Heart right ventricle (tissue), 16 donors: ENCODE measurements around the gene MIOX. TPM values are rescaled to one million over a fixed set of nuclear protein-coding genes. Genes with fewer than 3 reads are reported as not detected.
A peak's percentile ranks its signal among the peaks of the same experiment; 100 is the strongest.

Source experiments
- ATAC-seq, 8 donors: fragments of 200-7000 bp; cut with Tn5 transposase; one replicate each; pipeline ENCODE4 v1.9.1; 2020; ENCODE audit warnings: mild to moderate bottlenecking in 8 of 8, moderate library complexity in 8 of 8, moderate number of reproducible peaks in 1 of 8
- DNase-seq, 2 donors: peaks; one replicate each; pipeline ENCODE4 v3.0.0-alpha.2; 2020
- H3K27ac ChIP-seq, 10 donors: fragments of 200-600 bp; sonication (generic) in 2 of 10; one replicate each; pipeline versions ENCODE4 v1.5.0 to v1.8.0; 2020 to 2022; ENCODE audit warnings: mild to moderate bottlenecking in 3 of 10
- H3K27me3 ChIP-seq, 7 donors: fragments of 200-600 bp; one replicate each; pipeline ENCODE4 v1.8.0; 2021 to 2022; ENCODE audit warnings: mild to moderate bottlenecking in 2 of 7
- H3K36me3 ChIP-seq, 9 donors: fragments of 200-600 bp; sonication (generic) in 1 of 9; one replicate each; pipeline versions ENCODE4 v1.5.0 to v1.8.0; 2020 to 2022; ENCODE audit warnings: mild to moderate bottlenecking in 2 of 9
- H3K4me1 ChIP-seq, 9 donors: fragments of 200-600 bp; sonication (generic) in 1 of 9; one replicate each; pipeline versions ENCODE4 v1.5.0 to v1.8.0; 2020 to 2022; ENCODE audit warnings: mild to moderate bottlenecking in 4 of 9
- H3K4me3 ChIP-seq, 10 donors: fragments of 200-600 bp; sonication (generic) in 2 of 10; one replicate each; pipeline versions ENCODE4 v1.5.0 to v1.8.0; 2020 to 2022; ENCODE audit warnings: mild to moderate bottlenecking in 7 of 10, moderate library complexity in 2 of 10
- H3K9me3 ChIP-seq, 11 donors: fragments of 200-600 bp in 10 of 11; sonication (generic) in 2 of 11; one replicate each; pipeline versions ENCODE4 v1.5.0 to v1.8.0; 2013 to 2022; ENCODE audit warnings: mild to moderate bottlenecking in 2 of 11, control low read depth in 1 of 11, moderate library complexity in 1 of 11
- WGBS, 2 donors: extraction: QIAGEN DNeasy Blood & Tissue Kit; methylation state at CpG; one replicate each; pipeline ENCODE4 v1.1.7; 2013; ENCODE audit warnings: inconsistent platforms in 1 of 2; 5-methylcytosine and 5-hydroxymethylcytosine counted together
- intact Hi-C, 10 donors: fragments of 100-400 bp; cut with DNase I; formaldehyde crosslinking; loops; one replicate each; pipeline versions ENCODE4 v1.11.1 to v1.14.2; 2022
- polyA plus RNA-seq, 2 donors: library from polyadenylated mRNA; stranded (reverse); fragments of 200-250 nt; gene quantifications; one replicate each; pipeline ENCODE4 v1.2.3, GENCODE V29; 2013
- total RNA-seq, 10 donors: library from RNA; stranded (reverse); fragmentation: NEBNext Ultra II Directional in 3 of 10; extraction: Animal tissue kit (Norgen Biotek cat#: 25700) in 3 of 10; gene quantifications; one replicate each; pipeline versions ENCODE4 v1.2.1 to v1.2.4, GENCODE V29; 2021 to 2023
- TF ChIP-seq, protein P1 (sequence below), 9 donors: fragments of 200-600 bp; sonication (generic) in 2 of 9; IDR thresholded peaks; one replicate each; pipeline versions ENCODE4 v1.5.0 to v1.8.0; 2021 to 2022; ENCODE audit warnings: antibody characterized with exemption in 9 of 9, mild to moderate bottlenecking in 5 of 9, moderate library complexity in 1 of 9
- donor health status: Arrhythmogenic right ventricular cardiomyopathy.
- donor health status: ischemic (EF 13 %, LVEDD 7.1; RV severe dilation, severe dysfunction).
- donor health status: healthy with polysubstance abuse.
- donor health status: DM: no; HTN: yes; CAD: no.
- donor health status: DM: no; HTN: no; CAD: no.
- donor health status: ischemic (EF 25% LVEDD 6.9; RV normal size, moderate dysfunction).
- donor health status: ischemic (EF 25% LVEDD 5.7; RV mildly dilated, moderate dysfunction).
- donor health status: healthy.
- donor health status: DM: yes; HTN: yes; CAD: no.
- donor health status: Ischemic cardiomyopathy.
- donor health status: ischemic (EF 35%, LVEDD 5.7; RV mildly dilated, moderate dysfunction).
- donor health status: nonischemic (EF 11% LVEDD 7.7; RV severe dilation, severe dysfunction).
- donor health status: DM: yes; HTN: yes; CAD: no.
- donor health status: PGD.
- donor health status: ischemic (EF 29% LVEDD 5.4; RV normal size, mild dysfunction).
- donor health status: nonischemic (EF 23%, LVEDD 6.1; RV moderate dilation, normal function).

Gene MIOX
- total and polyA plus RNA-seq, 12 donors, result not detected

- intact Hi-C loops, result no loop called here
Measured at GRCh38 chr22:50465066-50465930, 21.4 kb upstream of the MIOX start.

DNA sequence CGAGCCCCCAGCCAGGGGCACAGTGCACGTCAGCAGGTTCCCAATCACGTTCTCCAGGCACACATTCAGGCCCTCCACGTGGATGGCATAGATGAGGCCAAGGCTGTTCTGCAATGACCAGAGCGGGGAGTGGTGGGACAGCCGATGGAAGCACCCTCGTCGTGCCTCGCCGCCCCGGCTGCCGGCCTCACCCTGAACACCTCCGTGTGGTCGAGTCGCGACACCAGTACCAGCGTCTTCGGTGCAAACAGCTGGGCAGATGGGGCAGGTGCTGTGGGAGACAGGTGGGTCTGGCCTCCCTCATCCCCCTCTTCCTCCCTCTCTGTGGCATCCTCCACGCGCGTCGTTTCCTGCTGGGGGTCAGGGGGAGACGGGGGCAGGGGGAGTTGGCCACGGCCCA lies 19.3 kb upstream of the MIOX start:
- Histone ChIP-seq H3K27ac (no peak overlapping the region), H3K36me3 (peaks cover 1 to 59% (median 52%) of the 10 kb centered on the region in 9 donors), H3K27me3 (no peaks in the 10 kb centered on the region), H3K4me3 (no peak overlapping the region), H3K9me3 (no peaks in the 10 kb centered on the region), H3K4me1 (peaks cover 15 to 42% (median 34%) of the 10 kb centered on the region in 9 donors)
- intact Hi-C loops, result no loop called here
- TF ChIP-seq, protein P1, sequence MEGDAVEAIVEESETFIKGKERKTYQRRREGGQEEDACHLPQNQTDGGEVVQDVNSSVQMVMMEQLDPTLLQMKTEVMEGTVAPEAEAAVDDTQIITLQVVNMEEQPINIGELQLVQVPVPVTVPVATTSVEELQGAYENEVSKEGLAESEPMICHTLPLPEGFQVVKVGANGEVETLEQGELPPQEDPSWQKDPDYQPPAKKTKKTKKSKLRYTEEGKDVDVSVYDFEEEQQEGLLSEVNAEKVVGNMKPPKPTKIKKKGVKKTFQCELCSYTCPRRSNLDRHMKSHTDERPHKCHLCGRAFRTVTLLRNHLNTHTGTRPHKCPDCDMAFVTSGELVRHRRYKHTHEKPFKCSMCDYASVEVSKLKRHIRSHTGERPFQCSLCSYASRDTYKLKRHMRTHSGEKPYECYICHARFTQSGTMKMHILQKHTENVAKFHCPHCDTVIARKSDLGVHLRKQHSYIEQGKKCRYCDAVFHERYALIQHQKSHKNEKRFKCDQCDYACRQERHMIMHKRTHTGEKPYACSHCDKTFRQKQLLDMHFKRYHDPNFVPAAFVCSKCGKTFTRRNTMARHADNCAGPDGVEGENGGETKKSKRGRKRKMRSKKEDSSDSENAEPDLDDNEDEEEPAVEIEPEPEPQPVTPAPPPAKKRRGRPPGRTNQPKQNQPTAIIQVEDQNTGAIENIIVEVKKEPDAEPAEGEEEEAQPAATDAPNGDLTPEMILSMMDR (IDR thresholded peaks at IDR 0.05), result no peak
- ATAC-seq, result no peak
- no peak for DNase-seq
- 89% methylated on average over 24 of the region's 24 CpGs for WGBS, 2 donors

More at GRCh38 chr22:50465066-50465930, 21.4 kb upstream of the MIOX start:
- TF ChIP-seq, protein P1 (IDR thresholded peaks at IDR 0.05), result no peak
- Histone ChIP-seq H3K36me3 (peaks cover 11 to 79% (median 72%) of the 10 kb centered on the region in 9 donors), H3K27ac (no peak overlapping the region), H3K9me3 (no peaks in the 10 kb centered on the region), H3K27me3 (no peaks in the 10 kb centered on the region), H3K4me1 (peaks cover 0 to 22% (median 14%) of the 10 kb centered on the region in 9 donors), H3K4me3 (no peak overlapping the region)
- no peak for ATAC-seq
- WGBS, 2 donors, result 89 to 93% methylated on average over 30 of the region's 30 CpGs
- no peak for DNase-seq

- intact Hi-C loops, result no loop called here
- H3K9me3 ChIP-seq, result no peaks in the 10 kb centered on the region
- H3K4me3 ChIP-seq, result no peak overlapping the region
- H3K27ac ChIP-seq, result no peak overlapping the region
- TF ChIP-seq, protein P1 (IDR thresholded peaks at IDR 0.05), result no peak
- ATAC-seq (no peak), DNase-seq (no peak)
- 81 to 88% methylated on average over 22 of the region's 22 CpGs for WGBS, 2 donors
- H3K27me3 ChIP-seq, result no peaks in the 10 kb centered on the region
- H3K36me3 ChIP-seq, result peaks cover 0 to 55% (median 46%) of the 10 kb centered on the region in 9 donors
- peaks cover 20 to 48% (median 39%) of the 10 kb centered on the region in 9 donors for H3K4me1 ChIP-seq
Measured at GRCh38 chr22:50467773-50468440, 18.8 kb upstream of the MIOX start.

- Histone ChIP-seq H3K9me3 (no peaks in the 10 kb centered on the region), H3K27me3 (no peaks in the 10 kb centered on the region), H3K36me3 (peaks cover 0 to 48% (median 39%) of the 10 kb centered on the region in 9 donors), H3K27ac (peak overlapping the region in 1 of 10 donors; percentile 80), H3K4me3 (no peak overlapping the region), H3K4me1 (peaks cover 27 to 55% (median 46%) of the 10 kb centered on the region in 9 donors)
- ATAC-seq (no peak), DNase-seq (no peak)
- TF ChIP-seq, protein P1 (IDR thresholded peaks at IDR 0.05), result no peak
- intact Hi-C loops, result no loop called here
- 78 to 88% methylated on average over 8 of the region's 8 CpGs for WGBS, 2 donors
Measured at GRCh38 chr22:50468626-50469025, 18.0 kb upstream of the MIOX start.
